NCI-H526 (cell line): Measurements from ENCODE around the gene STX16.

ENCODE experiments used
- DNase-seq, 2 experiments: peaks; one replicate each; lab custom pipeline; 2025; lab: John Stamatoyannopoulos, UW

STX16 gene

DNA sequence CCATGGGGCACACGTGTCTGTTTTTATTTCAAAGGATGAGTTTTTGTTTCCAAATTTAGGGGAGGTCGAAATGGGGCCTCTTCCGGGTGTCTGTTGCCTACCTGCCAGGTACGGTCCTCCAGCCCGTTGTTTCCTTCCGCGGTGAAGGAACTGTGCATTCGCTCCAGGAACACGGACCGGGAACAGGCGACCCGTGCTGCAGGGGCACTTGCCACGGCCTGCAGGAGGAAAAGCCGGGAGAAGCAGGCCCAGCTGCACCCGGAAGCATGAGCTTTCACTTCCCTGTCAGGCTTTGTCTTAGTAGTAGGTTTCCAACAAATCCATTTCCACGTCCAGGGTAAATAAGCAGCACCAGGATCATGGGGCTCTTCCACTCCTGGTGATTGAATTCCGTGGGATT is 24.6 kb downstream of the STX16 start:
- no peak for DNase-seq

DNA sequence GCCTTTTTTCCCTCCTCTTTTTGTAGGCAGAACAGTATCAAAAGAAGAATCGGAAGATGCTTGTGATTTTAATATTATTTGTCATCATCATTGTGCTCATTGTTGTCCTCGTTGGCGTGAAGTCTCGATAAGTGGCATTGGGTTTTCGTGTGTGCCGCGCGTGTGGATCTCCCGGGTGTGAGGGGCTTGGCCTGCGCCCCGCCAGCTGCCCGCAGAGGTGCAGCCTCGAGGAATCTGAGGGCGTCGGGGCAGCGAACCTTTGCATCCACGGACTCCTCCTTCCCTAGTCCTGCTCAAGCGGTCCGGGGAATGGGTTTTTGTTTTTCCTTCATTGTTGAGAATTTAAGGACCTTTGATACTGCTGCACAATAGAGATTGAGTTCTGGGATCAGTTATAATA is 25.1 kb downstream of the STX16 start:
- DNase-seq = no peak

DNA sequence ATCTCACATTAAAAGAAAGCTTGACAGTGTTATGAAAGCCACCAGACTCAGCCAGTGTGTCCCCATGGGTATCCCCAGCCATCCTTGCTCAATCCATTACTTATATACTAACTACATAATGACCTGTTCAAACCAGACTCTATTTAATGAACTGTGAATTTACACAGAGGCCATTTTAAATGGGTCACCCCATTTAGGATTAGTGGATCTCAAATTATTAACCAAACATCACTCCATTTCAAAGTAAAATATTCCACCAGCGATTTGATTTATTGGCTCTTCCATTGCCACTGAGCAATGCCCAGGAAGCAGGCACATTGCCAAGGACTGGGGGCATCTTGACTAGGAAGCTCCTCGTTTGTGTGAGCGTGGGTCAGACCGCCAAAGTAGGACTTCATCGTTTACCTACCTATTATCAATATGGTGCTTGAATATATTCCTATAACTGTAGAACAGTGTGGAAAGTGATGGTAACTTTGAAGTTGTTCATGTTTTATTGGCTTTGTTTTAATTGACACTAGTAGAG is 26.1 kb downstream of the STX16 start:
- no peak for DNase-seq

DNA sequence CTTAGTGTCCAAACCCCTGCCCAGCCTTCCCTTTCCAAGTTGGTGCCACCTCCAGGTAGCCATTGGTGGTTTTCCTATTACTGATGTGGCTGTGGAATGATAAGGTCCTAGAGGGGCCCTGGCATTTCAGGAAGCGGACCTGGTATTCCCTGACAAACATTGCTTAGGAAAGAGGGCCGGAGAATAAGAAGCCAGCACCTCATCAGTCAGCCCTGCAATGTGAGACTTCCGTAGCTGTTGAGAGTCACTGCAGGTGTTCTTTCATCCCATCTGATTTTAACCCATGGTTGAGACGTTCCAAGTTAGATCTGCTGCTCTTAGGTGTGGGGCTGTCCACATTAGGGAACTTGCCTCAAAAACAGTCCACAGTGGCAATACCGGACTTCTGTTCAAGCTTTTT is 26.7 kb downstream of the STX16 start:
- no peak for DNase-seq

DNA sequence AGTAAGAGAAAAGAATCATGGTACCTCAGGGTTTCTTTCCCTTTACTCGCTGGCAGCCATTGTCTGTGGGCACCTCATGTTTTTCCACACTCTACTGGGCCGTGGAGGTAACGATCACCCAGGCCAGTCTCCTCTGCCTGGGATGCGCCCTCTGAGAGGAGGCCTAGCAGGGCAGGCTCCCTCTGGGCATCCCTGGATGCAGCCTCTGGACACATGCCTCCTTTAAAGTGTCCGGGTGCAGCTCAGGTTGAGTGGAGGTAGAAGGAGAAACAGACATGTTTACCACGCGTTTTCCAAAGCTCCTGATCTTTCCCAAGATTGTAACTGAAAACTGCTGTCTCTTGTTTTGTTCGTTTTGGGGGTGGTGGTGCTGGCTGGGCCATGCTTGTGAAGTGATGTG is 27.7 kb downstream of the STX16 start:
- DNase-seq = no peak

DNA sequence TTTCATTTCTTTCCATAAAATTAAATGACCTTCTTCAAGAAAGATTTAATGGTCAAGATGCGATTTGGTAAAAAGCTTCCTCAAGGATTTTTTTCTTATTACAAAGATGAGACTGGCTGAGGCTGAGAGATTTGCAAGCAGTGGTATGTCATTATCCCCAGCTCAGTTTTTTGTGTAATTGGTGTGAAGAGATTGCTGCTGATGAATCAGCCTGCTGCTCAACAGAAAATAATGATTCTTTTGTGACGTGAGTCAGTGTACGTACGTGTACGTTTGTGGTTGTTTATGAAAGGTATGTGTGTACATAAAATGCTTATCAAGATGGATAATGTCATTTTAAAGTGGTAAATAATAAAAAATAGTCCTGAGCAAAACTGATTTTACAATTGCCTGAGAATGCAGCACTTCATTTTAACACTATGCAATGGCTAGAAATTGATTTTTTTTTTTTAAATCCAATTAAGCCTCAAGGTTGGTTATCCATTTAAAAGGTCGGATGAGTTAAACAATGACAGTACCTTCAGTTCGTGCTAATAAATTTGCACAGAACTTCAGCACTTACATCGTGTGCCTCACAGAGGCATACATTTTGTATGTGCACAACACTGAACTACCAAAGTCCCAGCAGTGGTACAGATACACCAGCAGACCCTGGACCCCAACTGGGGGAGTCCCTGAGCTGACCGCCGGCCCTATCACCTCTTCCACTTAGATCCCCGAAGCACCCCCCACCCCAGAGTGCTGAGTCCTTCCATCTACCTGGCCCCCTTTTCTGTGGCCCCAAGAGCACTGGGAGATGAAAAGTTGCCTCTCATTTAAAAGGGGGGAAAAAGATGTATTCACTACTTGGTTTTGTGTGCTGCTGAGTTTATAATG is 31.8 kb downstream of the STX16 start:
- DNase-seq = no peak

DNA sequence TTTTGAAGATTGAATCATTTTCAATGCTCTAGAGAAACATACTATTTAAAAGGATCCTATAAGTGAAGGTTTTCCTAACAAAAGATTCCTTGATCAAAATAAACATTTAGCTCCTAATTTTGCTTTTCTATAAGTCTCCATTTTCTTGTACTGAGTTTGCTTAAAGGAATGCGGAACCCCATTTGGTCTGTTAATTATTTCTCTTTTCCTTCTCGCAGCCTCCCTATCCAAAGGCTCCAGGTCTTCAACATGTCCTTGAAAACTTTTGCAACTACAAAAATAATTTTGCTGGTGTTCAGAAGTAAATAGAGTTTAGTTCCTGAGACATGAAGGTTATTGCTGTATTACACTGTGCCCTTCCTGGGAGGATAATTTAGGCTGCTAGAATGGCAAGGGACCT is 33.2 kb downstream of the STX16 start:
- DNase-seq = no peak

DNA sequence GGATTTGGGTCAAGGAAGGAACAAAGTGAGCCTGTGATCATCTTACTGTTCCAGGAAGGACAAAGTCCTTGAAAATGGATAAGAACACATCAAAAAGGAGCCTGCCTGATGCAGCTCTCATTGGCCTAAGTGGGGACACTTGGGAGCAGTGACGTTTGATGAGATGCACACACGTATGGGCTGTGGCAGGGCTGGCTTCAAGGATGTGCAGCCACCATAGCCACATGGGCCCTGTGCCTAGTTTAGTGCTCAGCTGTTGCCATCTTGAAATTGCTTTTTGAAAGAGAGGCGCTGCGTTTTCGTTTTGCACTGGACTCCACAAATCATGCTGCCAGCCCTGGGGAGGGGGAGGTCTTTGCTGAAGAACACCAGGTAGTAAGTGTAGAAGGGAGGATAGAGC is 34.9 kb downstream of the STX16 start:
- DNase-seq = no peak

DNA sequence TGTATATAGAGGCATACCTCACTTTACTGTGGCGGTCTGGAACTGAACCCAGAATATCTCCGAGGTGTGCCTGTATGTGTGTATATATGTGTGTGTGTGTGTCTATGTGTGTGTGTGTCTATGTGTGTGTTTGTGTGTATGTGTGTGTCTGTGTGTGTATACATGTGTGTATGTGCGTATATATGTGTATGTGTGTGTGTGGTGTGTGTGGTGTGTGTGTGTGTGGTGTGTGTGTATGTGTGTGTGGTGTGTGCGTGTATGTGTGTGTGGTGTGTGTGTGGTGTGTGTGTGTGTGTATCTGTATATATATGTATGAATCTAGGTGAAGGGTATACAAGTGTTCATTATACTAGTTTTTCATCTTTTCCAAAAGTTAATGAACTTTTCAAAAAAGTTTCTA is 37.3 kb downstream of the STX16 start:
- no peak for DNase-seq

DNA sequence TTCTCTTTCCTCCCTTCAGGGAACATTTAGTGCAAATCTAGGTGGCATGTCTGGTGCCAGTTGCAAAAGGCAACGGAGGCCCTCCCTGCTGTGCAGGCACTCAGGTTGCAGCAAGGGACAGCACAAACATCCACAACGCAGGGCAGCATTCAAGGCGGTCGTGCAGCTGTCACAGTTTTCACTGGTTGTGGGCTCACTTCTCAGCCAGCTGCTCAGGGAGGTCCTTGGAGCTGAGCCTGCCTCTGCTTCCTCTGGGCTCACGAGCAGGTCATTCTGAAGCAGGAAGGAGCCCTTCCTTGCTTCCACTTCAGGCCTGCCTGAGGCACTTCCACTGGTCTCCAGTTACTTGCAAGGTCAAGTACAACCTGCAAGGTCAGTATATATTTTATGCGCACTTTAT is 37.8 kb downstream of the STX16 start:
- DNase-seq = no peak

DNA sequence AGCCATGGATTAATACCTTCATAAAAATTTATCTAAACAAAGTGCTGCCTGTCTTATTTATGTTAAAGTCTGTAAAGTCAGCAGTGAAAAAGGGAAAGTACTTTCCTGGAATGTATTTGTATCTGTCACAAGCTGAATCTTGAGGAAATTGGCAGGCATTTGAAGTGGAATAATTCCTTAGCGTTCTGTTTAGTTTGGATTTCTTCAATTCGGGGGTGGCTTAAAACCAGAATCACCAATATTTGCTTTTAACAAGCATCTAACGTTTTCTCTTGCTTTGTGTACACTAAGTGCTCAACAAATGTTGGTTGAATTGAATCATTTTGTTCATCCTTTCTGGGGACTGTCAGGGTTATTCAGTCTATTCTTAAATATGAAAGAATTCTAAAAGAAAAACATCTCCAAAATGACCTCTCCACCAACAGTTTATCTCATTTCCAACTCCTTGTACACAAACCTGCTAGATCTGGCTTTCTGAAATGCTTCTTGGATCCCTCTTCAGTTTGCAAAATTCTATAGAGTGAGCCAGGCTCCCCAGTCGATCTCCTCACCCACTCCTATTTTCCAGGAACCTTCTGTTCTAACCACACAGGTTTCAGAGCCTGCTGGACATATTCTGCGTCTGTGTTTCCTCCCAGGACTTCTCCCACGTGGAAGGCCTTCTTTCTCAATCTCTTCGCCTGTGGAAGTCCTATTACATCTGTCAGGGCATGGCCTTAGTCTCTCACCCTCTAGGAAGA is 39.5 kb downstream of the STX16 start:
- DNase-seq = no peak

DNA sequence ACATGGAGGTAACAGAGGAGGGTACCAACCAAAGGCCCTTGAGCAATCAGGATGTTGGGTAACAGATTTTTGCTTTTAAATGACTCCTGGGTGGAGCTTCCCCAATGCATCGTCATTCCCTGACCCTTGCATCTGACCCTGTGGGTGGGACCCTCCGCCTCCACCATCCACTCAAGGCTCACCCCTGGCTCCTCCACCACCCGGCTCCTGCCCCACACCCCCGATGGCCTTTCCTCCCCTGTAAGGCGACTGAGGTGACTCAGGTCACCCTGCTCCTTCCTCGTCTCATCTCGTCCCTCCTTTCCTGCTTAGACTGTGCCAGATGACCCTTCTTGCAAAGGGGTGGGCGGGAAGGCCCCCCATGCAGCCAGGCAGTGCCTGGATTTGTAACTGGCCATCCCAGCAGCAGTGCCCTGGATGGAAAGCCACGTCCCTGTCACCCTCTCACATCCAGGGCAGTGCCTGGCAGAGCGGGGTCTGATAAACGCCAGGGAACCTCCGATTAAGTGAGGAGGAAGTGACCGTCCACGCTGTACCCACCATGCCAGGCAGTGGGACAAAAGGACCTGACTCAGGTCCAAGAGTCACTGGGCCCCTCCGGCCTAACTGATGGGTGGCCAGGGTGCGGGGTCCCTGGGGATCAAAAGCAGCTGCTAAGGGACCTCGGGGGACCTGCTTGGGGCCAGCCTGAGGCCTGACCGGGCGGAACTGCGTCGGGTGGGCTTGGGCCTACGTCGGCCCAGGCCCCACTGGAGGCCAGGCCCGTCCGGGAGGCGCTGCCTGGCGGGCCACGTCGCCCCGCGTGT is 40.9 kb downstream of the STX16 start:
- no peak for DNase-seq

DNA sequence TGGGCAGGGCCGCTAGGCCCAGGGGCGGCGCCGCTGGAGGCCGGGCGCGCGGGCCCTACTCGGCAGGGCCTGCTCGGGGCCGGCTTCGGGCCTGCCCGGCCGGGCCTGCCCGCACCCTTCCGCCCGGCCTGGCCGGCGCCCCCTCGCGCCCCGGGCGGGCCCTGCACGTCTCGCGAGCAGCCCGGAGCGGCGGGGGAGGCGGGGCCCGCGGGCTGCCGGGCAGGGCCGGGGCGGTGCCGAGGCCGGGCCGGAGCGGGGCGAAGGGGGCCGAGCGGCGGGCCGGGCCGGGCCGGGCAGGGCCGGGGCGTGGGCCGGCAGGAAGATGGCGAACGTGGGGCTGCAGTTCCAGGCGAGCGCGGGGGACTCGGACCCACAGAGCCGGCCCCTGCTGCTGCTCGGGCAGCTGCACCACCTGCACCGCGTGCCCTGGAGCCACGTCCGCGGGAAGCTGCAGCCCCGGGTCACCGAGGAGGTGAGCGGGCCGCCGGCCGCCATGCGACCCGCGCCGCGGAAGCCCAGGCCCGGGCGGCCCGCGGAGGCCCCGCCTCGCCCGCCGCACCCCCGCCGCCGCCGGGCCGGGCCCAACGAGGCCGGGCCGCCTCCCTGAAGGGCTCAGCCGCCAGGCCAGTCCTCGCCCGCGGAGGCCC is 41.6 kb downstream of the STX16 start, which contains the start of gene NPEPL1:
Gene NPEPL1 (plus strand): TSS at position 222 of the 647 bp plus-strand sequence. CDS start 101 bp downstream, at position 323.
- peak in 1 of 2 experiments; percentile 87 for DNase-seq

DNA sequence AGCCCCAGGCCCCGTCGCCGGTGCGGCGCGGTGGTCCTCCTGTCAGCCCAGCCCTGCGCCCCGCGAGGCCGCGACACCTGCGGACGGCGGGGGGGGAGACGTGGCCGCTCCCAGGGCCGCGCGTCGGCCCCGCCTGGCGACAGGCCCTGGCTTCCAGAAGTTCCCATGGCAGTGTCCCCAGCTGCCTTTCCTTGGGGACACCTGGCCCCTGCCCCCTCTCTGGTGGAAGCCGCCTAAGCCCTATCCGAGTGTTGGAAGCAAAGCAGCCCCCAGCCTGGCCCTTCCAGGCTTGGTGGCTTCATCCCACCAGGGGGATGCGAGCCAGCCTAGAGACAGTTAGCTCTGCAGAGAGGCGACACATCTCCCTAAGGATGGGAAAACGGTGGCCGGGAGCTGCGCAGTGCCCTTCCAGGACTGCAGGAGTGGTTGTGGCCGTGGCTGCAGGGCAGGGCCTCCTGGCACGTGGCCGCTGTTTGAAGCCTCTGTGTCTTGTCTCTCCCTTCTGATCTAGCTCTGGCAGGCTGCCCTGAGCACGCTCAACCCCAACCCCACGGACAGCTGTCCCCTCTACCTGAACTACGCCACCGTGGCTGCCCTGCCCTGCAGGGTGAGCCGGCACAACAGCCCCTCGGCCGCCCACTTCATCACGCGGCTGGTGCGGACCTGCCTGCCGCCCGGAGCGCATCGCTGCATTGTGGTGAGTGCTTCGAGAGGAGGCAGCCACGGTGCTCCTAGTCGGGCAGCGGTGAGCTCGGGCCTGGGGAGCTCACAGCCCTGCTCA is 42.3 kb downstream of the STX16 start:
- DNase-seq = peak in 1 of 2 experiments; percentile 57

DNA sequence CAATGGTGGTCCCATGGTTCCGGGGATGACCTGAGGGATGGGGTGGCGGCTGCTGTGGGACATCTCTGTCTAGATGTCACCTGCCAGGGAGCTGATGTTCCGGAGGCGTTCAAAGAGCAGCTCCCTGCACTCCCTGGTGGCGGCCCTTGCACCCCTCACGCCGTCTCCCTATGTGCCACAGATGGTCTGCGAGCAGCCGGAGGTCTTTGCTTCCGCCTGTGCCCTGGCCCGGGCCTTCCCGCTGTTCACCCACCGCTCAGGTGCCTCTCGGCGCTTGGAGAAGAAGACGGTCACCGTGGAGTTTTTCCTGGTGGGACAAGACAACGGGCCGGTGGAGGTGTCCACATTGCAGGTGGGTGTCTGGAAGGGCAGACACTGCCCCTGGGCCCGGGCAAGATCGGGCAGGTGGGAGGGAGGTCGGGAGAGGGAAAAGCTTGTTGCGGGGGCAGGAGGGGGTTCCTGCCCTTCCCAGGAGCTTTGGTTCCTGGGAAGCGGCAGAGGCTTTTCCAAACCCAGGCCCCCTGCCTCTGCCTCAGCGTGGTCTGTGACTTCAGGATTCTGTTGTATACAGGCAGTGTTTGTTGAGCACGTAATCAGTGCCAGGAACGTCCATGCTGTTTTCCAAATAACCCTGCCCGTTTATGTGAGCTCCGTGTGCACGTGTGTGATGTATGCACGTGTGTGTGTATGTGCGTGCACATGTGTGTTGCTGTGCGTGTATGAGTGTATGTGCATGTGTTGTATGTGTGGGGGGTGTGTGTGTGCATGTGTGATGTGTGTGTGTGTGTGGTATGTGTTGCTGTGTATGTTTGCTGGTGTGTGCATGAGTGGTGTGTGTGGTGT is 43.4 kb downstream of the STX16 start:
- DNase-seq = no peak

DNA sequence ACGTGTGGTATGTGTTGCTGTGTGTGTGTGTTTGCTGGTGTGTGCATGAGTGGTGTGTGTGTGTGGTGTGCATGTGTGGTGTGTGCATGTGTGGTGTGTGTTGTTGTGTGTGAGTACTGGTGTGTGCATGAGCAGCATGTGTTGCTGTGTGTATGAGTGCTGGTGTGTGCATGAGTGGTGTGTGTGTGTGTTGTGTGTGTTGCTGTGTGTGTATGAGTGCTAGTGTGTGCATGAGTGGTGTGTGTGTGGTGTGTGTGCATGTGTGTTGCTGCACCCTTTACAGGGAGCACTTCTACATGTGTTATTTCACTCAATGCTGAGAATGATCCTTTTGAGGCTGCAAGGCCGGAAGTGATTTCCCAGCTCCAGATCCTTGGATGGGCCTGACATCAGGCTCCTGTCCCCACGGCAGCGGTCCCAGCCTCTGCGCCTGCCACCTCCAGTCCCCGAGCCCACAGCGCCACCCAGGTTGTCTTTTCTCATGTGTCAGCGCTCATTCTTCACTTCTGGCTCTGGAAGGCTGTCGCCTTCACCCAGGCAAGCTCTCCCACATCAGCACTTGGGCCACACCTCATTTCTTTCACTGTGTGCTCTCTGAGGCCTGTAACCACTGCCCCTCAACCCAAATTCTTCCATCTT is 44.1 kb downstream of the STX16 start:
- peak in 1 of 2 experiments; percentile 16 for DNase-seq

DNA sequence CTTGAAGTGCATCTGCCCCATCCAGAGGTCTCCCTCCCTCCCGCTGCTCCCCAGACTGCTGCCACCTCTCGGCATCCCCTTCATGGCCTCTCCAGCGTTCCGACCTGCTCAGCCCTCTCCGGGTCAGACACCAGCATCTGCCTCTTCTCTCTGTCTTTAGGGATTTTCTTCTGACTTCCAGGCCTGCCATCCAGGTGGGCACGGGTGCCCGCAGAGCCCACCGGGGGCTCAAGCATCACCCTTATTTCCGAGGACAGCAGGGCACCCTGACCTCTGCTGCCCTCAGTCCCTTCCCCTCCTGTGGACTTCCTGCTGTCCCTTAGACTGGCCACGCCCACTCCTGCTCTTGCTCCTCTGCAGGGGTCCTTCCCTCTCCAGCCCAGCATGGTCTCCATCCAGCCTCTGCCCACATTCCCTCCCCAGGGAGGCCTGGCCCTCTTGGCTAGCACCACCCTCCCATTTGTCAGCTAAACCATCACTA is 44.9 kb downstream of the STX16 start:
- no peak for DNase-seq

DNA sequence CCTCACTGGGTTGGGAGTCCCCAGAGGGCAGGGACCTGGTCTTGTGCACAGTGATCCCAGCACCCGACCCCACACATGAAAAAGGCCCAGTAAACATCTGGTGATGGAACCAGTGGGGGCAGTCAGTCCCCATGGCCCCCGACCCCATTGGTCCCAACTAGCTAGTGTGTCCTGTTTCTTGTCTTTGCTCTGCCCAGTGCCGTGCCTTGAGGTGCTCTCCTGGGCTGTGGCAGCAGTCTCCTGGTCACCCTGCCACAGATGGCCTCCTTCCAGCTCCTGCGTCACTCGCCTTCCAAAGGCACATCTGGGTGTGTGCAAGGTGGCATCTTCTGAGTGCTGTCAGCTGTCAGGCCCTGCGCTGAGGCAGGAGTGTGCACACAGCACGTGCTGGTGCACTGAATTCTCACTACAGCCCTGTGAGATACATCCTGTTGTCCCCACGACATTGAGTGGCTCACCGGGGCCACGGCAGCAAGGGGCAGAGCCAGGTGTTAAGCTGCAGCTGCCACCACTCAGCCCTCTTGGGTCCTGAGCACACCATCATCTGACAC is 45.4 kb downstream of the STX16 start:
- no peak for DNase-seq
